GM23338 (cell line): ENCODE measurements around the gene COPZ2.

Source experiments
- CREB1 ChIP-seq: fragments of 250-450 bp; sonication (Bioruptor Pico); IDR thresholded peaks from 2 replicates; pipeline ENCODE4 v1.5.0; 2020; ENCODE audit warnings: low read depth, mild to moderate bottlenecking, moderate library complexity
- CTCF ChIP-seq, 2 experiments: fragments of 200-600 bp in 1 of 2; sonication (generic) in 1 of 2; conservative IDR thresholded peaks; 2 replicates each; pipeline versions ENCODE4 v1.5.1 to v1.6.1; 2016 to 2017; ENCODE audit warnings: antibody characterized with exemption in 2 of 2, low read depth in 2 of 2, mild to moderate bottlenecking in 2 of 2, moderate library complexity in 1 of 2
- EZH2 ChIP-seq: fragments of 200-600 bp; sonication (generic); IDR thresholded peaks from one replicate; pipeline ENCODE4 v1.8.0; 2017; ENCODE audit warnings: antibody characterized with exemption, mild to moderate bottlenecking, low read depth; ENCODE audit not compliant: unreplicated experiment
- EZH2phosphoT487 ChIP-seq: fragments of 200-600 bp; sonication (generic); IDR thresholded peaks from one replicate; pipeline ENCODE4 v1.8.1; 2018; ENCODE audit warnings: antibody characterized with exemption; ENCODE audit not compliant: unreplicated experiment
- JUNB ChIP-seq: IDR thresholded peaks from one replicate; pipeline ENCODE4 v1.6.1; 2016; ENCODE audit warnings: antibody characterized with exemption; ENCODE audit not compliant: unreplicated experiment
- POLR2AphosphoS5 ChIP-seq: IDR thresholded peaks from 2 replicates; pipeline ENCODE4 v1.6.1; 2016; ENCODE audit warnings: antibody characterized with exemption, low read depth
- REST ChIP-seq: IDR thresholded peaks from one replicate; pipeline ENCODE4 v1.6.1; 2018; ENCODE audit warnings: antibody characterized with exemption; ENCODE audit not compliant: unreplicated experiment
- STAT1 ChIP-seq: IDR thresholded peaks from one replicate; pipeline ENCODE4 v1.6.1; 2016; ENCODE audit warnings: antibody characterized with exemption; ENCODE audit not compliant: unreplicated experiment
- ZNF331 ChIP-seq: fragments of 250-450 bp; sonication (Bioruptor Pico); IDR thresholded peaks from 2 replicates; pipeline ENCODE4 v1.5.0; 2020; ENCODE audit warnings: low read depth, mild to moderate bottlenecking, moderate library complexity
- TF ChIP-seq, protein P1 (sequence below): fragments of 250-450 bp; sonication (Bioruptor Pico); IDR thresholded peaks from 2 replicates; pipeline ENCODE4 v1.5.0; 2020; ENCODE audit warnings: mild to moderate bottlenecking, moderate library complexity
- TF ChIP-seq, protein P2 (sequence below): IDR thresholded peaks from 2 replicates; pipeline ENCODE4 v1.6.1; 2016; ENCODE audit warnings: antibody characterized with exemption

GRCh38 chr17:47993031-47993564, 44.5 kb downstream of the COPZ2 start:
- TF ChIP-seq CTCF (conservative IDR thresholded peaks at IDR 0.05; ENCODE audit: low read depth in 2 of 2) (no peak), EZH2 (no peak), REST (no peak), EZH2phosphoT487 (no peak), JUNB (no peak), CREB1 (CRISPR knock-in tag) (no peak), POLR2AphosphoS5 (no peak), ZNF331 (CRISPR knock-in tag) (no peak), STAT1 (no peak)
- TF ChIP-seq, protein P1, sequence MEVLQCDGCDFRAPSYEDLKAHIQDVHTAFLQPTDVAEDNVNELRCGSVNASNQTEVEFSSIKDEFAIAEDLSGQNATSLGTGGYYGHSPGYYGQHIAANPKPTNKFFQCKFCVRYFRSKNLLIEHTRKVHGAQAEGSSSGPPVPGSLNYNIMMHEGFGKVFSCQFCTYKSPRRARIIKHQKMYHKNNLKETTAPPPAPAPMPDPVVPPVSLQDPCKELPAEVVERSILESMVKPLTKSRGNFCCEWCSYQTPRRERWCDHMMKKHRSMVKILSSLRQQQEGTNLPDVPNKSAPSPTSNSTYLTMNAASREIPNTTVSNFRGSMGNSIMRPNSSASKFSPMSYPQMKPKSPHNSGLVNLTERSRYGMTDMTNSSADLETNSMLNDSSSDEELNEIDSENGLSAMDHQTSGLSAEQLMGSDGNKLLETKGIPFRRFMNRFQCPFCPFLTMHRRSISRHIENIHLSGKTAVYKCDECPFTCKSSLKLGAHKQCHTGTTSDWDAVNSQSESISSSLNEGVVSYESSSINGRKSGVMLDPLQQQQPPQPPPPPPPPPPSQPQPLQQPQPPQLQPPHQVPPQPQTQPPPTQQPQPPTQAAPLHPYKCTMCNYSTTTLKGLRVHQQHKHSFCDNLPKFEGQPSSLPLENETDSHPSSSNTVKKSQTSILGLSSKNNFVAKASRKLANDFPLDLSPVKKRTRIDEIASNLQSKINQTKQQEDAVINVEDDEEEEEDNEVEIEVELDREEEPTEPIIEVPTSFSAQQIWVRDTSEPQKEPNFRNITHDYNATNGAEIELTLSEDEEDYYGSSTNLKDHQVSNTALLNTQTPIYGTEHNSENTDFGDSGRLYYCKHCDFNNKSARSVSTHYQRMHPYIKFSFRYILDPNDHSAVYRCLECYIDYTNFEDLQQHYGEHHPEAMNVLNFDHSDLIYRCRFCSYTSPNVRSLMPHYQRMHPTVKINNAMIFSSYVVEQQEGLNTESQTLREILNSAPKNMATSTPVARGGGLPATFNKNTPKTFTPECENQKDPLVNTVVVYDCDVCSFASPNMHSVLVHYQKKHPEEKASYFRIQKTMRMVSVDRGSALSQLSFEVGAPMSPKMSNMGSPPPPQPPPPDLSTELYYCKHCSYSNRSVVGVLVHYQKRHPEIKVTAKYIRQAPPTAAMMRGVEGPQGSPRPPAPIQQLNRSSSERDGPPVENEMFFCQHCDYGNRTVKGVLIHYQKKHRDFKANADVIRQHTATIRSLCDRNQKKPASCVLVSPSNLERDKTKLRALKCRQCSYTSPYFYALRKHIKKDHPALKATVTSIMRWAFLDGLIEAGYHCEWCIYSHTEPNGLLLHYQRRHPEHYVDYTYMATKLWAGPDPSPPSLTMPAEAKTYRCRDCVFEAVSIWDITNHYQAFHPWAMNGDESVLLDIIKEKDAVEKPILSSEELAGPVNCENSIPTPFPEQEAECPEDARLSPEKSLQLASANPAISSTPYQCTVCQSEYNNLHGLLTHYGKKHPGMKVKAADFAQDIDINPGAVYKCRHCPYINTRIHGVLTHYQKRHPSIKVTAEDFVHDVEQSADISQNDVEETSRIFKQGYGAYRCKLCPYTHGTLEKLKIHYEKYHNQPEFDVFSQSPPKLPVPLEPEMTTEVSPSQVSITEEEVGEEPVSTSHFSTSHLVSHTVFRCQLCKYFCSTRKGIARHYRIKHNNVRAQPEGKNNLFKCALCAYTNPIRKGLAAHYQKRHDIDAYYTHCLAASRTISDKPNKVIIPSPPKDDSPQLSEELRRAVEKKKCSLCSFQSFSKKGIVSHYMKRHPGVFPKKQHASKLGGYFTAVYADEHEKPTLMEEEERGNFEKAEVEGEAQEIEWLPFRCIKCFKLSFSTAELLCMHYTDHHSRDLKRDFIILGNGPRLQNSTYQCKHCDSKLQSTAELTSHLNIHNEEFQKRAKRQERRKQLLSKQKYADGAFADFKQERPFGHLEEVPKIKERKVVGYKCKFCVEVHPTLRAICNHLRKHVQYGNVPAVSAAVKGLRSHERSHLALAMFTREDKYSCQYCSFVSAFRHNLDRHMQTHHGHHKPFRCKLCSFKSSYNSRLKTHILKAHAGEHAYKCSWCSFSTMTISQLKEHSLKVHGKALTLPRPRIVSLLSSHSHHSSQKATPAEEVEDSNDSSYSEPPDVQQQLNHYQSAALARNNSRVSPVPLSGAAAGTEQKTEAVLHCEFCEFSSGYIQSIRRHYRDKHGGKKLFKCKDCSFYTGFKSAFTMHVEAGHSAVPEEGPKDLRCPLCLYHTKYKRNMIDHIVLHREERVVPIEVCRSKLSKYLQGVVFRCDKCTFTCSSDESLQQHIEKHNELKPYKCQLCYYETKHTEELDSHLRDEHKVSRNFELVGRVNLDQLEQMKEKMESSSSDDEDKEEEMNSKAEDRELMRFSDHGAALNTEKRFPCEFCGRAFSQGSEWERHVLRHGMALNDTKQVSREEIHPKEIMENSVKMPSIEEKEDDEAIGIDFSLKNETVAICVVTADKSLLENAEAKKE (CRISPR knock-in tag): no peak
- TF ChIP-seq, protein P2, sequence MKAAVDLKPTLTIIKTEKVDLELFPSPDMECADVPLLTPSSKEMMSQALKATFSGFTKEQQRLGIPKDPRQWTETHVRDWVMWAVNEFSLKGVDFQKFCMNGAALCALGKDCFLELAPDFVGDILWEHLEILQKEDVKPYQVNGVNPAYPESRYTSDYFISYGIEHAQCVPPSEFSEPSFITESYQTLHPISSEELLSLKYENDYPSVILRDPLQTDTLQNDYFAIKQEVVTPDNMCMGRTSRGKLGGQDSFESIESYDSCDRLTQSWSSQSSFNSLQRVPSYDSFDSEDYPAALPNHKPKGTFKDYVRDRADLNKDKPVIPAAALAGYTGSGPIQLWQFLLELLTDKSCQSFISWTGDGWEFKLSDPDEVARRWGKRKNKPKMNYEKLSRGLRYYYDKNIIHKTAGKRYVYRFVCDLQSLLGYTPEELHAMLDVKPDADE: no peak
